ENCODE measurements around the gene SLC26A8. TPM values are rescaled to one million over a fixed set of nuclear protein-coding genes. Genes with fewer than 3 reads are reported as not detected.

Gene SLC26A8
- total RNA-seq: 1 to 10 TPM in 1 of 4 donors, under 1 TPM in 1, not detected in 2; 0.30 to 1.1 TPM

GRCh38 chr6:36023996-36024795 lies at the start of gene SLC26A8:
SLC26A8 (minus strand) TSS chr6:36024641; CDS start chr6:36019707, 4,934 bp downstream.
- Histone ChIP-seq H3K4me1 (peaks cover 0 to 9% (median under 1%) of the 10 kb centered on the region in 4 donors), H3K27ac (no peak within 1 kb of the TSS), H3K4me3 (no peak within 1 kb of the TSS), H3K36me3 (no peaks in the 10 kb centered on the region), H3K27me3 (peaks cover 0 to 15% of the 10 kb centered on the region in 2 donors), H3K9me3 (no peaks in the 10 kb centered on the region)
- WGBS, 2 donors: 17 to 24% methylated on average over 37 to 39 of the region's 44 CpGs
- no peak for TF ChIP-seq POLR2A (IDR thresholded peaks at IDR 0.05)
- no peak for DNase-seq (ENCODE audit: low spot score in 2 of 2)

DNA sequence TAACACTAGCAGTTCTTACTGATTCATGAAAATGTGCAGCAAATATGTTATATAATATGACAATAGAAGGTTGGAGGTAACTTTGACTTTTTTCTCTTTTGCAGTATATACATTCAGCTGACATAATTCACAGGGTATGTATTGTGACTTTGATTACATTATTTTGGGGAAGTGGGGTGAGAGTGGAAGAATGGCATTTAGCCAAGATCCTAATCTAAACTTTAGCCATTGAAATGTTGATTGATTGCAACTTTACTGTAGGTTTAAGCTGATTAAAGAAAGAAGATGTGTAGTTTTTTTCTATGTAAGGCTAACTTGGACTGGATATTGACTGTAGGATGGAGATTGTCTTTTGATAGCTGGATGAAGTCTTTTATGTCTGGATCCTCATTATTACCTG lies 49.1 kb upstream of the SLC26A8 start:
- Histone ChIP-seq H3K9me3 (no peaks in the 10 kb centered on the region), H3K27me3 (no peaks in the 10 kb centered on the region), H3K4me1 (peaks cover 0 to 27% (median 4%) of the 10 kb centered on the region in 4 donors), H3K4me3 (no peak overlapping the region), H3K36me3 (peaks cover 0 to 28% (median 0%) of the 10 kb centered on the region in 3 donors), H3K27ac (no peak overlapping the region)
- DNase-seq (ENCODE audit: low spot score in 2 of 2): no peak
- no peak for TF ChIP-seq POLR2A (IDR thresholded peaks at IDR 0.05)
- TF ChIP-seq CTCF (IDR thresholded peaks at IDR 0.05): no peak
- TF ChIP-seq EP300 (IDR thresholded peaks at IDR 0.05): no peak

DNA sequence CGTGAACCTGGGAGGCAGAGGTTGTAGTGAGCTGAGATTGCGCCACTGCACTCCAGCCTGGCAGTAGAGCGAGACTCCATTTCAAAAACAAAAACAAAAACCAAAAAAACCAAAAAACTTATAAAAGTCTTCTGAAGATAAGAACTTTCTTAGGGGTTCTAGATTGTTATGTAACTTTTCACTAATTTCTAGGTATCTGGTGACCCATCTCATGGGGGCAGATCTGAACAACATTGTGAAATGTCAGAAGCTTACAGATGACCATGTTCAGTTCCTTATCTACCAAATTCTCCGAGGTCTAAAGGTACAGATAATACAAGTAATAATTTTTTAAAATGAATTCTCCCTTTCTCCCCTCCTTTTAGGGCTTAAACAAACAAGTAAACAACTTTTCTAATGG lies 48.2 kb upstream of the SLC26A8 start:
- no peak for TF ChIP-seq EP300 (IDR thresholded peaks at IDR 0.05)
- TF ChIP-seq POLR2A (IDR thresholded peaks at IDR 0.05): no peak
- no peak for TF ChIP-seq CTCF (IDR thresholded peaks at IDR 0.05)
- H3K9me3 ChIP-seq: no peaks in the 10 kb centered on the region
- peaks cover 0 to 19% (median 0%) of the 10 kb centered on the region in 3 donors for H3K36me3 ChIP-seq
- no peaks in the 10 kb centered on the region for H3K27me3 ChIP-seq
- DNase-seq (ENCODE audit: low spot score in 2 of 2): no peak
- no peak overlapping the region for H3K27ac ChIP-seq
- H3K4me1 ChIP-seq: peaks cover 0 to 36% (median 4%) of the 10 kb centered on the region in 4 donors
- H3K4me3 ChIP-seq: no peak overlapping the region
- WGBS, 2 donors: 95 to 98% methylated on average over 4 of the region's 4 CpGs

DNA sequence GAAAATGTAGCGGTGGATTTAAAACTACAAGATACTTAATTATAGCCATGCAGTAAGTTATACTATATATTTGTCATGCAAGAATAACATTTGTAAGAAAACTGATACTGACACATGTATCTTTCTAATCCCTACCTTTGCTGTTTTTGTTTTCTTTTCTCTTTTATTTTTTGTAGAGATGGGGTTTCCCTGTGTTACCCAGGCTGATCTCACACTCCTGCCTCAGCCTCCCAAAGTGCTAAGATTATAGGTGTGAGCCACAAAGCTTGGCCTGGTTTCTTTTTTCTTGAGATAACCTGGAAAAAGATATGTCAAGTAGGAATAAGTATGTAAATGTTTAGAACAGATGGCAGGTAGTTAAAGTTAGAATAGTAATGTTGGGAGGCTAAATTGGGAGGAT lies 47.3 kb upstream of the SLC26A8 start:
- Histone ChIP-seq H3K4me3 (no peak overlapping the region), H3K36me3 (peaks cover 0 to 10% (median 0%) of the 10 kb centered on the region in 3 donors), H3K27ac (no peak overlapping the region), H3K27me3 (no peaks in the 10 kb centered on the region), H3K9me3 (no peaks in the 10 kb centered on the region), H3K4me1 (peaks cover 0 to 45% (median 5%) of the 10 kb centered on the region in 4 donors)
- TF ChIP-seq CTCF (IDR thresholded peaks at IDR 0.05): no peak
- no peak for TF ChIP-seq EP300 (IDR thresholded peaks at IDR 0.05)
- no peak for TF ChIP-seq POLR2A (IDR thresholded peaks at IDR 0.05)
- WGBS, 2 donors: 96 to 100% methylated on average over 1 of the region's 1 CpG
- no peak for DNase-seq (ENCODE audit: low spot score in 2 of 2)

GRCh38 chr6:36071281-36071680 lies 46.8 kb upstream of the SLC26A8 start:
- no peak overlapping the region for H3K4me3 ChIP-seq
- peaks cover 0 to 6% (median 0%) of the 10 kb centered on the region in 3 donors for H3K36me3 ChIP-seq
- WGBS, 2 donors: 93 to 94% methylated on average over 3 of the region's 3 CpGs
- DNase-seq (ENCODE audit: low spot score in 2 of 2): no peak
- H3K9me3 ChIP-seq: no peaks in the 10 kb centered on the region
- H3K27me3 ChIP-seq: no peaks in the 10 kb centered on the region
- H3K4me1 ChIP-seq: peaks cover 0 to 49% (median 9%) of the 10 kb centered on the region in 4 donors
- no peak overlapping the region for H3K27ac ChIP-seq
- TF ChIP-seq EP300 (IDR thresholded peaks at IDR 0.05) (no peak), POLR2A (IDR thresholded peaks at IDR 0.05) (no peak), CTCF (IDR thresholded peaks at IDR 0.05) (no peak)

All from tibial nerve (tissue), 4 donors.